Retinal pigment epithelial cell (primary cell): Measurements from ENCODE around the gene ARHGAP9.

Experiments
- DNase-seq: peaks from one replicate; pipeline ENCODE4 v3.0.0-alpha.2; 2010; ENCODE audit warnings: low read depth
- H3K4me3 ChIP-seq: 2 replicates; pipeline ENCODE4 v1.5.1; 2011; ENCODE audit warnings: mild to moderate bottlenecking, low read length, control low read depth, moderate library complexity
- CTCF ChIP-seq: conservative IDR thresholded peaks from 2 replicates; pipeline ENCODE4 v1.5.1; 2011; ENCODE audit warnings: low read depth, low read length, control low read depth, inconsistent platforms

ARHGAP9 gene

GRCh38 chr12:57473886-57474285 is 5.8 kb downstream of the ARHGAP9 start:
- no peak for DNase-seq
- no peak overlapping the region for H3K4me3 ChIP-seq
- TF ChIP-seq CTCF: no peak

DNA sequence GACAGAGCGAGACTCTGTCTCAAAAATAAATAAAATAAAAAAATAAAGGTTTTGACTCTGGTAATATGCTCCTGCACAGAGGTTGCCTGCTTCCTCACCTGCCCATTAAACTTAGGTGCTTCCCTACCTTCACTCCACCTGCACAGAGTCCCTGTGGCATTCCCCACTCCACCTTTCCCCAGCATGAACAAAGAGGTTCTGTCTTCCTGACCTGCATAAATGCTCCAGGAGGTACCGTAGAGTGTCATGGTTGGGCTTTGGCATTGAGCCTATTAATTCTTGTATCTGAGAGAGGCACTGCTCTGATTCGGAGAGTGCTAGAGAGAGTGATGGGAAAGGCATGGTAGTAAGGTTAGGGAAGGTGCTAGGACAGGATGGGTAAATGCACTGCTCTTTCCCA is 6.3 kb downstream of the ARHGAP9 start:
- no peak for TF ChIP-seq CTCF
- H3K4me3 ChIP-seq: no peak overlapping the region
- no peak for DNase-seq

DNA sequence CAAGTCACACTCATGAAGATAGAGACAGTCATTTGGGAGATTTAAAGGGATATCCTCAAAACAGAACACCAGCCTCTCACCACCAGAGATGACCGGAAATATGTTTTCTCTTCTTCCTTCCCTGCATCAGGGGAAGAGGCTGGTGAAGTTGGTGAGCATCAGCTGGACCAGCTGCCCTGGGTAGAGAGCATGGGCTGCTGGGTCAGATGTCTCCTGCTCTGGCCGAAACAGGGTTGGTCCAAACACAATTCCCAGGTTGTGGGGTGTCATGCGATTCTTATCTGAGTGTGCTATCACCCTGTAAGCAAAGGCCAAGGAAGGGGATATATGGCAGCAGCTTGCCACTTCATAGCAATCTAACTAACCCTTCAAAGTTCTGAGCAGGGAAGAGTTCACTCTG is 7.3 kb downstream of the ARHGAP9 start:
- no peak overlapping the region for H3K4me3 ChIP-seq
- DNase-seq: no peak
- TF ChIP-seq CTCF: no peak

DNA sequence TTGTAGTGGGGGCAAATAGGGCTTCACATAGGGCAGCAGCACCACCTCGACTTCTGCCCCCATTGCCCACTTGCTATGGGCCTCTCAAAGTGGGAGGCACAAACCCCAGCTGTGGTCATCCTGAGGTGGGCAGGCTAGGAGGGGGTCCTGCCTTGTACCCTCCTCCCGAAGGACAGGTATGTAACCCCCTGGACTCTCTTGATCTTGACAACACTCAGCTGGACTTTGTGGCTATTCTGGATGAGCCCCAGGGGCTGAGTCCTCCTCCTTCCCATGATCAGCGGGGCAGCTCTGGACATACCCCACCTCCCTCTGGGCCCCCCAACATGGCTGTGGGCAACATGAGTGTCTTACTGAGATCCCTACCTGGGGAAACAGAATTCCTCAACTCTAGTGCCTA is 8.0 kb downstream of the ARHGAP9 start:
- TF ChIP-seq CTCF: no peak
- no peak for DNase-seq
- no peak overlapping the region for H3K4me3 ChIP-seq

GRCh38 chr12:57470970-57471656 is 8.6 kb downstream of the ARHGAP9 start:
- no peak for TF ChIP-seq CTCF
- DNase-seq: no peak

DNA sequence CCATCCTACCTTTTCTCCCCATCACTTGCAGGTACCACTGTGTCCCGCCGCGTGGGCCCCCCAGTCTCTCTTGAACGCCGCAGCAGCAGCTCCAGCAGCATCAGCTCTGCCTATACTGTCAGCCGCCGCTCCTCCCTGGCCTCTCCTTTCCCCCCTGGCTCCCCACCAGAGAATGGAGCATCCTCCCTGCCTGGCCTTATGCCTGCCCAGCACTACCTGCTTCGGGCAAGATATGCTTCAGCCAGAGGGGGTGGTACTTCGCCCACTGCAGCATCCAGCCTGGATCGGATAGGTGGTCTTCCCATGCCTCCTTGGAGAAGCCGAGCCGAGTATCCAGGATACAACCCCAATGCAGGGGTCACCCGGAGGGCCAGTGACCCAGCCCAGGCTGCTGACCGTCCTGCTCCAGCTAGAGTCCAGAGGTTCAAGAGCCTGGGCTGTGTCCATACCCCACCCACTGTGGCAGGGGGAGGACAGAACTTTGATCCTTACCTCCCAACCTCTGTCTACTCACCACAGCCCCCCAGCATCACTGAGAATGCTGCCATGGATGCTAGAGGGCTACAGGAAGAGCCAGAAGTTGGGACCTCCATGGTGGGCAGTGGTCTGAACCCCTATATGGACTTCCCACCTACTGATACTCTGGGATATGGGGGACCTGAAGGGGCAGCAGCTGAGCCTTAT is 9.2 kb downstream of the ARHGAP9 start:
- no peak for DNase-seq
- no peak for TF ChIP-seq CTCF
- H3K4me3 ChIP-seq: no peak overlapping the region

More at GRCh38 chr12:57470970-57471656, 8.6 kb downstream of the ARHGAP9 start:
- no peak overlapping the region for H3K4me3 ChIP-seq
